GM23248 (cell line): ENCODE results near the gene GGCT. TPM values are rescaled to one million over a fixed set of nuclear protein-coding genes. Genes with fewer than 3 reads are reported as not detected.

Experiments
- DNase-seq: peaks from one replicate; pipeline ENCODE4 v3.0.0-alpha.2; 2015
- H2AFZ ChIP-seq: fragments of 200-600 bp; sonication (generic); 2 replicates; pipeline ENCODE4 v1.6.1; 2016; ENCODE audit warnings: antibody characterized with exemption
- H3F3A ChIP-seq: fragments of 200-600 bp; sonication (generic); 2 replicates; pipeline ENCODE4 v1.6.1; 2016; ENCODE audit warnings: mild to moderate bottlenecking, antibody characterized with exemption, mixed run types; ENCODE audit not compliant: insufficient read depth
- H3K27ac ChIP-seq: fragments of 200-600 bp; sonication (generic); 2 replicates; pipeline ENCODE4 v1.5.1; 2016; ENCODE audit warnings: mild to moderate bottlenecking
- H3K27me3 ChIP-seq: fragments of 200-600 bp; sonication (generic); replicated peaks from 2 replicates; pipeline ENCODE4 v1.6.1; 2016; ENCODE audit warnings: mild to moderate bottlenecking; ENCODE audit not compliant: insufficient read depth
- H3K36me3 ChIP-seq: fragments of 200-600 bp; sonication (generic); 2 replicates; pipeline ENCODE4 v1.6.1; 2016; ENCODE audit warnings: low read depth, mild to moderate bottlenecking
- H3K4me1 ChIP-seq: fragments of 200-600 bp; sonication (generic); 2 replicates; pipeline ENCODE4 v1.6.1; 2016; ENCODE audit warnings: mild to moderate bottlenecking; ENCODE audit not compliant: insufficient read depth
- H3K4me2 ChIP-seq: fragments of 200-600 bp; sonication (generic); one replicate; pipeline ENCODE4 v1.6.1; 2016; ENCODE audit warnings: mild to moderate bottlenecking; ENCODE audit not compliant: unreplicated experiment
- H3K4me3 ChIP-seq: fragments of 200-600 bp; sonication (generic); 2 replicates; pipeline ENCODE4 v1.5.1; 2016; ENCODE audit warnings: mild to moderate bottlenecking
- H3K79me2 ChIP-seq: fragments of 200-600 bp; sonication (generic); 2 replicates; pipeline ENCODE4 v1.6.1; 2016; ENCODE audit warnings: mild to moderate bottlenecking; ENCODE audit not compliant: insufficient read depth
- H3K9ac ChIP-seq: fragments of 200-600 bp; sonication (generic); 2 replicates; pipeline ENCODE4 v1.6.1; 2016; ENCODE audit warnings: mild to moderate bottlenecking
- H3K9me2 ChIP-seq: fragments of 200-600 bp; sonication (generic); 2 replicates; pipeline ENCODE4 v1.6.1; 2016; ENCODE audit warnings: mixed run types, mild to moderate bottlenecking, moderate library complexity; ENCODE audit not compliant: insufficient read depth
- H3K9me3 ChIP-seq: fragments of 200-600 bp; sonication (generic); one replicate; pipeline ENCODE4 v1.6.1; 2017; ENCODE audit warnings: low read depth
- H4K20me1 ChIP-seq: fragments of 200-600 bp; sonication (generic); 2 replicates; pipeline ENCODE4 v1.6.0; 2016; ENCODE audit not compliant: insufficient read depth
- EZH2 ChIP-seq: fragments of 200-600 bp; sonication (generic); IDR thresholded peaks from 2 replicates; pipeline ENCODE4 v1.6.1; 2018; ENCODE audit warnings: antibody characterized with exemption, mild to moderate bottlenecking; ENCODE audit not compliant: insufficient read depth, poor library complexity, severe bottlenecking
- EZH2phosphoT487 ChIP-seq: fragments of 200-600 bp; sonication (generic); IDR thresholded peaks from 2 replicates; pipeline ENCODE4 v1.6.1; 2018; ENCODE audit warnings: antibody characterized with exemption, moderate library complexity, mild to moderate bottlenecking, low read depth; ENCODE audit not compliant: insufficient read depth
- WGBS, 2 experiments: methylation state at CpG; one replicate each; pipeline ENCODE4 v1.1.6; 2015 to 2017; ENCODE audit warnings: low lambda C conversion rate in 2 of 2, low coverage in 1 of 2; ENCODE audit errors: missing lambda C conversion rate in 2 of 2; 5-methylcytosine and 5-hydroxymethylcytosine counted together
- in situ Hi-C: fragments of 300-500 bp; cut with MboI; formaldehyde crosslinking; loops from 2 replicates; pipeline ENCODE4 v1.15.0; 2020
- polyA plus RNA-seq: library from polyadenylated mRNA; unstranded; fragments of >200 nt; fragmentation: Nextera tagmentation; extraction: Ambion mirVana; gene quantifications from 2 replicates; pipeline ENCODE4 v1.2.1, GENCODE V29; 2016
- total RNA-seq: library from RNA; depleted of rRNA; stranded (reverse); fragments of >200 nt; shearing (Covaris generic); gene quantifications from 2 replicates; pipeline ENCODE4 v1.2.3, GENCODE V29; 2014; rRNA removed

The GGCT gene
- total and polyA plus RNA-seq, 2 experiments from 2014 or later: 31.3 to 47.9 TPM

DNA sequence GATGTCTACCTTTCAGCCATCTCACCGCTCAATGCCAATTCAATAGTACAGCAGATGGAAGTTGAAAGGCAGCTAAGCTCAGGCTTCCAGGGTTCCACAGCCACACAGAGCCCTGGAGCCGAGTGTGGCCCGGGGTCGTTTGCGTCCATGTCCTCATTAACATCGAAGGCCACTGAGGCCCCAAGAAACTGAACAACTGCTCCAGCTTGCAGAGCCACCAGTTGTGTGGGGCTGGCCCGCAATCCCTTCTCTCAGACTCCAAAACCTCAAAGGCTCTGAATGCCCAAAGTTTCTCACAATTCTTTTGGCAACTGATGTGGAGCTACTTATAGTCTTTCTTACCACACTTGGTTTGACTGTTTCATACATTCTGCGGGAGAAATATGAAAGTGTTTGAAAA, 57.2 kb downstream of the GGCT start:
- 96 to 98% methylated on average over 7 to 8 of the region's 8 CpGs for WGBS, 2 experiments
- in situ Hi-C loops: no loop called here

More for the DNA sequence above, 57.2 kb downstream of the GGCT start:
- Histone ChIP-seq H3K9ac (no peak overlapping the region), H2AFZ (no peak overlapping the region), H4K20me1 (no peaks in the 10 kb centered on the region), H3K4me1 (no peaks in the 10 kb centered on the region), H3K9me3 (no peaks in the 10 kb centered on the region), H3K27ac (no peak overlapping the region), H3K9me2 (no peaks in the 10 kb centered on the region), H3K4me2 (no peak overlapping the region), H3F3A (no peaks in the 10 kb centered on the region), H3K36me3 (peaks cover 8% of the 10 kb centered on the region; the same call in 1 of the 2 replicates), H3K79me2 (no peaks in the 10 kb centered on the region), H3K27me3 (no peaks in the 10 kb centered on the region), H3K4me3 (no peak overlapping the region)
- TF ChIP-seq EZH2phosphoT487 (no peak), EZH2 (no peak)
- DNase-seq: no peak

Other genes with a start within 250 kb of the GGCT start
- gene ZNRF2, start 220.2 kb downstream of the GGCT start, total RNA-seq: 4.4 and 6.5 TPM in 2 replicates
- 0.25 and 0.46 TPM in 2 replicates for gene ZNRF2, start 220.2 kb downstream of the GGCT start, polyA plus RNA-seq
- 8.6 and 11.1 TPM in 2 replicates for gene NOD1, start 26.0 kb downstream of the GGCT start, total RNA-seq
- 4.4 and 5.9 TPM in 2 replicates for gene NOD1, start 26.0 kb downstream of the GGCT start, polyA plus RNA-seq
- 232 and 313 TPM in 2 replicates for gene GARS1, start 90.0 kb upstream of the GGCT start, total RNA-seq
- gene GARS1, start 90.0 kb upstream of the GGCT start, polyA plus RNA-seq: 471 and 498 TPM in 2 replicates
- not detected in 2 replicates for gene CRHR2, start 177.6 kb upstream of the GGCT start, total RNA-seq
- gene CRHR2, start 177.6 kb upstream of the GGCT start, polyA plus RNA-seq: 0.05 TPM in 1 of 2 replicates, not detected in the other
- 0.13 TPM in 1 of 2 replicates, not detected in the other for gene INMT, start 247.3 kb upstream of the GGCT start, total RNA-seq
- gene INMT, start 247.3 kb upstream of the GGCT start, polyA plus RNA-seq: 0.09 TPM in 2 replicates